Subcutaneous abdominal adipose tissue (tissue), 5 donors: ENCODE data around the gene COL5A1.
"Not testable (repeated sequence)": the region's sequence is repeated elsewhere in the genome, so short reads cannot be mapped to it uniquely, and the experiment has no call there.

Experiments used
- H3K27ac ChIP-seq: one replicate; pipeline ENCODE4 v1.7.0; 2013; ENCODE audit warnings: low read depth, mild to moderate bottlenecking, inconsistent platforms, low read length, moderate library complexity
- H3K27me3 ChIP-seq, 5 donors: one replicate each; pipeline ENCODE4 v1.7.0; 2013; ENCODE audit warnings: low read length in 5 of 5, inconsistent platforms in 1 of 5; ENCODE audit not compliant: control insufficient read depth in 5 of 5, insufficient read depth in 4 of 5
- H3K36me3 ChIP-seq, 5 donors: one replicate each; pipeline ENCODE4 v1.7.0; 2013; ENCODE audit warnings: low read length in 5 of 5; ENCODE audit not compliant: control insufficient read depth in 5 of 5, insufficient read depth in 5 of 5
- H3K4me1 ChIP-seq, 5 donors: one replicate each; pipeline ENCODE4 v1.7.0; 2013; ENCODE audit warnings: low read length in 5 of 5, mild to moderate bottlenecking in 3 of 5, moderate library complexity in 1 of 5; ENCODE audit not compliant: control insufficient read depth in 5 of 5, insufficient read depth in 5 of 5
- H3K4me3 ChIP-seq, 5 donors: one replicate each; pipeline ENCODE4 v1.7.0; 2013; ENCODE audit warnings: low read length in 5 of 5, low read depth in 1 of 5
- H3K9ac ChIP-seq, 5 donors: one replicate each; pipeline ENCODE4 v1.7.0; 2013; ENCODE audit warnings: low read length in 5 of 5, mild to moderate bottlenecking in 4 of 5, moderate library complexity in 3 of 5
- H3K9me3 ChIP-seq, 5 donors: one replicate each; pipeline ENCODE4 v1.7.0; 2013; ENCODE audit warnings: low read length in 5 of 5; ENCODE audit not compliant: control insufficient read depth in 5 of 5
- donor health status: healthy.
- donor health status: healthy.
- donor health status: healthy.
- donor health status: healthy.
- donor health status: healthy.

Gene COL5A1

GRCh38 chr9:134663753-134664415 is 22.3 kb downstream of the COL5A1 start:
- peaks cover 5 to 32% (median 30%) of the 10 kb centered on the region in 5 donors for H3K4me1 ChIP-seq
- peaks cover 0 to 6% (median 3%) of the 10 kb centered on the region in 5 donors for H3K36me3 ChIP-seq
- H3K27ac ChIP-seq = no peak overlapping the region
- H3K9ac ChIP-seq = no peak overlapping the region
- H3K27me3 ChIP-seq = no peaks in the 10 kb centered on the region
- H3K4me3 ChIP-seq = no peak overlapping the region
- H3K9me3 ChIP-seq = peaks cover 0 to 13% (median 0%) of the 10 kb centered on the region in 5 donors

- Histone ChIP-seq H3K27ac (no peak overlapping the region), H3K27me3 (no peaks in the 10 kb centered on the region), H3K4me3 (no peak overlapping the region), H3K9me3 (peaks cover 0 to 13% (median 0%) of the 10 kb centered on the region in 5 donors), H3K4me1 (peaks cover 5 to 33% (median 30%) of the 10 kb centered on the region in 5 donors), H3K36me3 (peaks cover 0 to 6% (median 3%) of the 10 kb centered on the region in 5 donors), H3K9ac (no peak overlapping the region)
Observed at GRCh38 chr9:134664446-134664845, 22.8 kb downstream of the COL5A1 start.

GRCh38 chr9:134666208-134666607 is 24.6 kb downstream of the COL5A1 start:
- Histone ChIP-seq H3K36me3 (peaks cover 0 to 6% (median 3%) of the 10 kb centered on the region in 5 donors), H3K4me3 (no peak overlapping the region), H3K27ac (no peak overlapping the region), H3K4me1 (peaks cover 7 to 42% (median 34%) of the 10 kb centered on the region in 5 donors), H3K9ac (no peak overlapping the region), H3K9me3 (peaks cover 0 to 3% (median 0%) of the 10 kb centered on the region in 5 donors), H3K27me3 (no peaks in the 10 kb centered on the region)

- Histone ChIP-seq H3K4me1 (peaks cover 1 to 39% (median 34%) of the 10 kb centered on the region in 5 donors), H3K9me3 (no peaks in the 10 kb centered on the region), H3K27me3 (no peaks in the 10 kb centered on the region), H3K4me3 (no peak overlapping the region), H3K27ac (no peak overlapping the region), H3K9ac (no peak overlapping the region), H3K36me3 (peaks cover 0 to 6% (median 3%) of the 10 kb centered on the region in 5 donors)
Observed at GRCh38 chr9:134666831-134667230, 25.2 kb downstream of the COL5A1 start.

GRCh38 chr9:134668977-134669376 is 27.4 kb downstream of the COL5A1 start:
- not testable (repeated sequence) for H3K27ac ChIP-seq, H3K9ac ChIP-seq, H3K4me3 ChIP-seq, H3K9me3 ChIP-seq, H3K27me3 ChIP-seq, H3K36me3 ChIP-seq
- peaks cover 1 to 20% (median 16%) of the 10 kb centered on the region in 5 donors for H3K4me1 ChIP-seq

- Histone ChIP-seq H3K27me3 (no peaks in the 10 kb centered on the region), H3K4me1 (peaks cover 1 to 20% (median 16%) of the 10 kb centered on the region in 5 donors), H3K4me3 (no peak overlapping the region), H3K9me3 (no peaks in the 10 kb centered on the region), H3K36me3 (peaks cover 0 to 6% (median 3%) of the 10 kb centered on the region in 5 donors), H3K9ac (no peak overlapping the region), H3K27ac (no peak overlapping the region)
Observed at GRCh38 chr9:134669399-134669955, 27.9 kb downstream of the COL5A1 start.

- no peak overlapping the region for H3K27ac ChIP-seq
- no peak overlapping the region for H3K9ac ChIP-seq
- H3K4me3 ChIP-seq = no peak overlapping the region
- peaks cover 1 to 20% (median 16%) of the 10 kb centered on the region in 5 donors for H3K4me1 ChIP-seq
- peaks cover 0 to 6% (median 3%) of the 10 kb centered on the region in 5 donors for H3K36me3 ChIP-seq
- H3K27me3 ChIP-seq = no peaks in the 10 kb centered on the region
- no peaks in the 10 kb centered on the region for H3K9me3 ChIP-seq
Observed at GRCh38 chr9:134670042-134670525, 28.5 kb downstream of the COL5A1 start.

- Histone ChIP-seq H3K9ac (no peak overlapping the region), H3K4me1 (peaks cover 1 to 20% (median 16%) of the 10 kb centered on the region in 5 donors), H3K36me3 (peaks cover 0 to 6% (median 3%) of the 10 kb centered on the region in 5 donors), H3K27ac (no peak overlapping the region), H3K9me3 (peaks cover 4 to 6% (median 6%) of the 10 kb centered on the region in 5 donors), H3K4me3 (no peak overlapping the region), H3K27me3 (no peaks in the 10 kb centered on the region)
Observed at GRCh38 chr9:134670851-134671281, 29.3 kb downstream of the COL5A1 start.

- Histone ChIP-seq H3K9ac (no peak overlapping the region), H3K27ac (no peak overlapping the region), H3K36me3 (peaks cover 0 to 6% (median 3%) of the 10 kb centered on the region in 5 donors), H3K27me3 (no peaks in the 10 kb centered on the region), H3K4me3 (no peak overlapping the region), H3K9me3 (peaks cover 4 to 12% (median 6%) of the 10 kb centered on the region in 5 donors), H3K4me1 (peaks cover 1 to 20% (median 16%) of the 10 kb centered on the region in 5 donors)
Observed at GRCh38 chr9:134671341-134672113, 29.9 kb downstream of the COL5A1 start.
